OCI-LY7 (cell line): ENCODE data around the gene ATAD3A. TPM values are rescaled to one million over a fixed set of nuclear protein-coding genes. Genes with fewer than 3 reads are reported as not detected.
"Not testable (repeated sequence)": the region's sequence is repeated elsewhere in the genome, so short reads cannot be mapped to it uniquely, and the experiment has no call there.

ENCODE experiments used
- BruUV-seq: library from RNA; stranded (reverse); fragments of 400-500 nt; replicated peaks from 2 replicates; lab custom pipeline; 2021; lab: Mats Ljungman, UMichigan
- CTCF ChIA-PET: fragments of 300-600 bp; sonication (Branson Sonifier 250); formaldehyde crosslinking; loops from one replicate; lab custom pipeline; 2022; ENCODE audit warnings: antibody characterized with exemption; ENCODE audit not compliant: unreplicated experiment; lab: Charles Lee
- POLR2A ChIA-PET: fragments of 300-600 bp; sonication (Branson Sonifier 250); formaldehyde crosslinking; loops from one replicate; lab custom pipeline; 2022; ENCODE audit warnings: antibody characterized with exemption; lab: Charles Lee
- DNase-seq: peaks from one replicate; pipeline ENCODE4 v3.0.0-alpha.2; 2015; ENCODE audit warnings: low spot score
- H2AFZ ChIP-seq: fragments of 200-600 bp; sonication (generic), shearing (Covaris generic); 2 replicates; pipeline ENCODE4 v1.6.1; 2014; ENCODE audit warnings: mild to moderate bottlenecking, antibody characterized with exemption, low read length, moderate library complexity
- H3K27ac ChIP-seq: fragments of 200-600 bp; sonication (generic); 2 replicates; pipeline ENCODE4 v1.5.1; 2014; ENCODE audit warnings: mixed run types, low read depth, mild to moderate bottlenecking, moderate library complexity, low read length, inconsistent platforms; ENCODE audit not compliant: poor library complexity, severe bottlenecking
- H3K36me3 ChIP-seq: fragments of 200-600 bp; sonication (generic); 2 replicates; pipeline ENCODE4 v1.6.1; 2014; ENCODE audit warnings: mild to moderate bottlenecking, antibody characterized with exemption, low read length, moderate library complexity, mixed read lengths; ENCODE audit not compliant: insufficient read depth
- H3K4me1 ChIP-seq: fragments of 200-600 bp; sonication (generic); 2 replicates; pipeline ENCODE4 v1.5.1; 2014; ENCODE audit warnings: mild to moderate bottlenecking, low read length; ENCODE audit not compliant: insufficient read depth, poor library complexity, severe bottlenecking
- H3K4me2 ChIP-seq: fragments of 200-600 bp; sonication (generic); 2 replicates; pipeline ENCODE4 v1.6.1; 2014; ENCODE audit warnings: mild to moderate bottlenecking, low read length
- H3K4me3 ChIP-seq: fragments of 200-600 bp; sonication (generic); 2 replicates; pipeline ENCODE4 v1.5.1; 2014; ENCODE audit warnings: mild to moderate bottlenecking, low read depth, low read length; ENCODE audit not compliant: poor library complexity, severe bottlenecking
- H3K79me2 ChIP-seq: fragments of 200-600 bp; sonication (generic); 2 replicates; pipeline ENCODE4 v1.6.1; 2016; ENCODE audit warnings: low read depth, mild to moderate bottlenecking, low read length, moderate library complexity, mixed read lengths; ENCODE audit not compliant: insufficient read depth
- H3K9me2 ChIP-seq: fragments of 200-600 bp; sonication (generic); 2 replicates; pipeline ENCODE4 v1.6.1; 2016; ENCODE audit warnings: mild to moderate bottlenecking, low read length, mixed read lengths; ENCODE audit not compliant: insufficient read depth
- H3K9me3 ChIP-seq: fragments of 200-600 bp; sonication (generic); 2 replicates; pipeline ENCODE4 v1.6.1; 2014; ENCODE audit warnings: mild to moderate bottlenecking, mixed run types, low read length, mixed read lengths
- H4K20me1 ChIP-seq: fragments of 200-600 bp; sonication (generic); 2 replicates; pipeline ENCODE4 v1.6.1; 2014; ENCODE audit warnings: mild to moderate bottlenecking, antibody characterized with exemption, low read length, moderate library complexity, mixed read lengths; ENCODE audit not compliant: insufficient read depth
- intact Hi-C: fragments of 100-400 bp; cut with micrococcal nuclease; formaldehyde crosslinking; loops from one replicate; pipeline ENCODE4 v1.10.0; 2022; ENCODE audit not compliant: unreplicated experiment
- total RNA-seq, 2 experiments: library from RNA; depleted of rRNA in 1 of 2; stranded (reverse); fragments of >200 nt in 1 of 2; shearing (Covaris generic) in 1 of 2; gene quantifications; 2 replicates each; pipeline ENCODE4 v1.2.3, GENCODE V29; 2014 to 2022
- TF ChIP-seq, protein P1 (sequence below): fragments of 200-600 bp; sonication (generic); conservative IDR thresholded peaks from 2 replicates; pipeline ENCODE4 v1.5.1; 2014; ENCODE audit warnings: mild to moderate bottlenecking, antibody characterized with exemption, low read length, moderate library complexity, mixed read lengths

Gene ATAD3A
- total RNA-seq, 2 experiments from 2014 or later: 81.9 to 88.6 TPM

- not testable (repeated sequence) for H3K4me3 ChIP-seq, H3K79me2 ChIP-seq, BruUV-seq, H3K9me2 ChIP-seq, H3K36me3 ChIP-seq, H4K20me1 ChIP-seq, H2AFZ ChIP-seq, H3K9me3 ChIP-seq
- TF ChIP-seq, protein P1, sequence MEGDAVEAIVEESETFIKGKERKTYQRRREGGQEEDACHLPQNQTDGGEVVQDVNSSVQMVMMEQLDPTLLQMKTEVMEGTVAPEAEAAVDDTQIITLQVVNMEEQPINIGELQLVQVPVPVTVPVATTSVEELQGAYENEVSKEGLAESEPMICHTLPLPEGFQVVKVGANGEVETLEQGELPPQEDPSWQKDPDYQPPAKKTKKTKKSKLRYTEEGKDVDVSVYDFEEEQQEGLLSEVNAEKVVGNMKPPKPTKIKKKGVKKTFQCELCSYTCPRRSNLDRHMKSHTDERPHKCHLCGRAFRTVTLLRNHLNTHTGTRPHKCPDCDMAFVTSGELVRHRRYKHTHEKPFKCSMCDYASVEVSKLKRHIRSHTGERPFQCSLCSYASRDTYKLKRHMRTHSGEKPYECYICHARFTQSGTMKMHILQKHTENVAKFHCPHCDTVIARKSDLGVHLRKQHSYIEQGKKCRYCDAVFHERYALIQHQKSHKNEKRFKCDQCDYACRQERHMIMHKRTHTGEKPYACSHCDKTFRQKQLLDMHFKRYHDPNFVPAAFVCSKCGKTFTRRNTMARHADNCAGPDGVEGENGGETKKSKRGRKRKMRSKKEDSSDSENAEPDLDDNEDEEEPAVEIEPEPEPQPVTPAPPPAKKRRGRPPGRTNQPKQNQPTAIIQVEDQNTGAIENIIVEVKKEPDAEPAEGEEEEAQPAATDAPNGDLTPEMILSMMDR: peak; percentile 73
- DNase-seq: peak; percentile 69
- POLR2A ChIA-PET: interaction anchor here (0.8 kb wide), 1 partner anchor 104 kb away, joined by 3 read pairs; no protein-coding TSS in a partner anchor
- peak overlapping the region; percentile 64 for H3K27ac ChIP-seq
- CTCF ChIA-PET: interaction anchor here (0.8 kb wide), 1 partner anchor 55 kb away, joined by 3 read pairs; no protein-coding TSS in a partner anchor
- H3K4me2 ChIP-seq: peak overlapping the region; percentile 5
- intact Hi-C loops: loop anchor here (5.0 kb wide), 1 partner anchor 63 kb away; no protein-coding TSS in a partner anchor
- H3K4me1 ChIP-seq: peaks cover 13% of the 10 kb centered on the region
These were observed 7.1 kb upstream of the ATAD3A start for GRCh38 chr1:1504777-1505365.

GRCh38 chr1:1505366-1505798 is 6.6 kb upstream of the ATAD3A start:
- H3K27ac ChIP-seq: peak overlapping the region; percentile 64
- intact Hi-C loops: not testable (repeated sequence)

GRCh38 chr1:1505801-1506200 is 6.2 kb upstream of the ATAD3A start:
- Histone ChIP-seq H3K4me1 (peaks cover 20% of the 10 kb centered on the region), H3K27ac (peak overlapping the region; percentile 64), H3K4me2 (peak overlapping the region; percentile 34; the same call in 1 of the 2 replicates)
- H3K9me3 ChIP-seq, H3K36me3 ChIP-seq, DNase-seq, H3K9me2 ChIP-seq, H3K79me2 ChIP-seq, H2AFZ ChIP-seq, intact Hi-C loops, BruUV-seq, POLR2A ChIA-PET, H3K4me3 ChIP-seq, H4K20me1 ChIP-seq, CTCF ChIA-PET: not testable (repeated sequence)

More at GRCh38 chr1:1505366-1505798, 6.6 kb upstream of the ATAD3A start:
- TF ChIP-seq, protein P1: peak; percentile 36
- POLR2A ChIA-PET, H3K79me2 ChIP-seq, H3K36me3 ChIP-seq, H3K4me3 ChIP-seq, H3K9me3 ChIP-seq, H4K20me1 ChIP-seq, H3K9me2 ChIP-seq, H2AFZ ChIP-seq: not testable (repeated sequence)
- CTCF ChIA-PET: interaction anchor here (0.8 kb wide), 1 partner anchor 55 kb away, joined by 3 read pairs; no protein-coding TSS in a partner anchor
- DNase-seq: peak; percentile 48
- BruUV-seq: TSS peak; percentile 59
- Histone ChIP-seq H3K4me2 (peak overlapping the region; percentile 5), H3K4me1 (peaks cover 15% of the 10 kb centered on the region)
